H1 (cell line): ENCODE data around the gene HLA-DQA2. TPM values are rescaled to one million over a fixed set of nuclear protein-coding genes. Genes with fewer than 3 reads are reported as not detected.

Source experiments
- ATF2 ChIP-seq: IDR thresholded peaks from 2 replicates; pipeline ENCODE4 v1.6.1; 2012; ENCODE audit warnings: low read length, inconsistent platforms
- ATF3 ChIP-seq: IDR thresholded peaks from 2 replicates; pipeline ENCODE4 v1.6.1; 2011; ENCODE audit warnings: low read depth, mild to moderate bottlenecking, low read length; ENCODE audit not compliant: insufficient read depth
- CHD1 ChIP-seq: IDR thresholded peaks from 2 replicates; pipeline ENCODE4 v1.6.1; 2012; ENCODE audit warnings: low read depth, low read length, improper control_type of control experiment
- CHD7 ChIP-seq: fragments of 300-600 bp; sonication (generic); IDR thresholded peaks from 2 replicates; pipeline ENCODE4 v1.7.1; 2012; ENCODE audit warnings: low read length, moderate library complexity, mild to moderate bottlenecking, inconsistent platforms; ENCODE audit not compliant: insufficient replicate concordance
- EP300 ChIP-seq, 2 experiments: IDR thresholded peaks; 1 replicate in 1 of 2; 2 replicates in 1 of 2; pipeline ENCODE4 v1.6.1; 2011 to 2012; ENCODE audit warnings: low read depth in 2 of 2, low read length in 2 of 2, mild to moderate bottlenecking in 2 of 2, borderline replicate concordance in 1 of 2, inconsistent platforms in 1 of 2, moderate library complexity in 1 of 2
- KDM4A ChIP-seq: IDR thresholded peaks from one replicate; pipeline ENCODE4 v1.7.1; 2012; ENCODE audit warnings: low read depth, mild to moderate bottlenecking, moderate library complexity, low read length, inconsistent platforms; ENCODE audit not compliant: severe bottlenecking
- RFX5 ChIP-seq: IDR thresholded peaks from 2 replicates; pipeline ENCODE4 v1.6.1; 2011; ENCODE audit warnings: low read depth, low read length, improper control_type of control experiment, borderline replicate concordance
- SP1 ChIP-seq: IDR thresholded peaks from 2 replicates; pipeline ENCODE4 v1.6.1; 2011; ENCODE audit warnings: low read depth, low read length
- SRF ChIP-seq: IDR thresholded peaks from 2 replicates; pipeline ENCODE4 v1.6.1; 2011; ENCODE audit warnings: mild to moderate bottlenecking, low read depth, low read length, moderate library complexity
- polyA plus RNA-seq, 7 experiments: library from polyadenylated mRNA; depleted of rRNA in 3 of 7; stranded (reverse) in 5 of 7; unstranded in 2 of 7; fragments of >200 nt in 5 of 7; fragments of 200-250 nt in 2 of 7; gene quantifications; 1 replicate in 5 of 7; 2 replicates in 1 of 7; 4 replicates in 1 of 7; pipeline versions ENCODE4 v1.2.1 to v1.2.3, GENCODE V29; 2011 to 2013; ENCODE audit warnings: missing spikeins in 2 of 7, mixed read lengths in 2 of 7
- total RNA-seq: library from RNA; stranded (reverse); fragmentation: NEBNext Ultra II Directional; extraction: Animal tissue kit (Norgen Biotek cat#: 25700); gene quantifications from 2 replicates; pipeline ENCODE4 v1.2.1, GENCODE V29; 2021

The HLA-DQA2 gene
- total and polyA plus RNA-seq, 2 of the 8 experiments (the other 6 are each of a cell fraction or from before 2014, with no cell fraction given): not detected

- TF ChIP-seq CHD7 (no peak), CHD1 (no peak), SP1 (no peak), RFX5 (no peak), EP300 (IDR thresholded peaks at IDR 0.05; ENCODE audit: borderline replicate concordance in 1 of 2, low read depth in 2 of 2, low read length in 2 of 2) (no peak), ATF2 (no peak), KDM4A (no peak), SRF (no peak), ATF3 (no peak)
These were observed 19.9 kb downstream of the HLA-DQA2 start (continued) for GRCh38 chr6:32761072-32761471.
